IMR-90 (cell line): ENCODE results near the gene TEX14. TPM values are rescaled to one million over a fixed set of nuclear protein-coding genes. Genes with fewer than 3 reads are reported as not detected.

ENCODE experiments used
- ATAC-seq: fragments of 200-7000 bp; cut with Tn5 transposase; 2 replicates; pipeline ENCODE4 v1.9.1; 2020; ENCODE audit warnings: low read depth, mild to moderate bottlenecking, moderate library complexity
- BruUV-seq: library from RNA; stranded (reverse); fragments of 400-500 nt; replicated peaks from 2 replicates; lab custom pipeline; 2021; lab: Mats Ljungman, UMichigan
- CTCF ChIA-PET: fragments of 300-600 bp; formaldehyde crosslinking; extraction: SDS; loops from one replicate; lab custom pipeline; 2021; ENCODE audit warnings: antibody characterized with exemption; lab: Yijun Ruan, JAX
- POLR2A ChIA-PET: fragments of 300-600 bp; sonication (Branson Sonifier 250); formaldehyde crosslinking; loops from one replicate; lab custom pipeline; 2022; ENCODE audit warnings: antibody characterized with exemption; ENCODE audit not compliant: unreplicated experiment; lab: Charles Lee
- DNase-seq: peaks from one replicate; pipeline ENCODE4 v3.0.0; 2013
- H2AFZ ChIP-seq: replicated peaks from 2 replicates; pipeline ENCODE3; 2013; ENCODE audit warnings: low read length, mild to moderate bottlenecking; ENCODE audit not compliant: poor library complexity
- H2AK5ac ChIP-seq: 2 replicates; pipeline ENCODE4 v1.6.1; 2013; ENCODE audit warnings: low read depth, low read length, inconsistent platforms
- H2AK9ac ChIP-seq: replicated peaks from 2 replicates; pipeline ENCODE3; 2013; ENCODE audit warnings: mild to moderate bottlenecking, low read depth, low read length, moderate library complexity; ENCODE audit not compliant: poor library complexity
- H2BK120ac ChIP-seq: 2 replicates; pipeline ENCODE4 v1.6.1; 2013; ENCODE audit warnings: low read depth, low read length, inconsistent platforms
- H2BK15ac ChIP-seq: 3 replicates; pipeline ENCODE4 v1.6.1; 2013; ENCODE audit warnings: low read depth, low read length, inconsistent platforms
- H2BK20ac ChIP-seq: 2 replicates; pipeline ENCODE4 v1.6.1; 2013; ENCODE audit warnings: low read depth, mild to moderate bottlenecking, inconsistent platforms, low read length, moderate library complexity
- H2BK5ac ChIP-seq: 2 replicates; pipeline ENCODE4 v1.6.1; 2013; ENCODE audit warnings: mild to moderate bottlenecking, low read depth, low read length, inconsistent platforms; ENCODE audit not compliant: poor library complexity, severe bottlenecking
- H3K14ac ChIP-seq: replicated peaks from 2 replicates; pipeline ENCODE4 v1.6.1; 2013; ENCODE audit warnings: low read depth, low read length, inconsistent platforms
- H3K18ac ChIP-seq: 2 replicates; pipeline ENCODE4 v1.6.1; 2013; ENCODE audit warnings: low read depth, low read length, control low read depth
- H3K23ac ChIP-seq: 2 replicates; pipeline ENCODE4 v1.6.1; 2013; ENCODE audit warnings: low read depth, low read length, inconsistent platforms
- H3K27ac ChIP-seq: 2 replicates; pipeline ENCODE4 v1.5.1; 2013; ENCODE audit warnings: mild to moderate bottlenecking, control low read depth, low read length; ENCODE audit not compliant: insufficient read depth
- H3K27me3 ChIP-seq: 2 replicates; pipeline ENCODE4 v1.6.1; 2013; ENCODE audit warnings: low read length; ENCODE audit not compliant: control insufficient read depth, insufficient read depth
- H3K36me3 ChIP-seq: 2 replicates; pipeline ENCODE4 v1.6.1; 2013; ENCODE audit warnings: low read length, mixed read lengths; ENCODE audit not compliant: control insufficient read depth, insufficient read depth
- H3K4ac ChIP-seq: 2 replicates; pipeline ENCODE4 v1.6.1; 2013; ENCODE audit warnings: low read depth, low read length, inconsistent platforms
- H3K4me1 ChIP-seq: 2 replicates; pipeline ENCODE4 v1.6.1; 2013; ENCODE audit warnings: low read length, mixed read lengths; ENCODE audit not compliant: control insufficient read depth, insufficient read depth
- H3K4me2 ChIP-seq: 2 replicates; pipeline ENCODE4 v1.6.1; 2013; ENCODE audit warnings: low read depth, mild to moderate bottlenecking, control low read depth, low read length, moderate library complexity
- H3K4me3 ChIP-seq: 2 replicates; pipeline ENCODE4 v1.5.1; 2013; ENCODE audit warnings: low read depth, mild to moderate bottlenecking, control low read depth, low read length, moderate library complexity; ENCODE audit not compliant: insufficient read depth
- H3K56ac ChIP-seq: 2 replicates; pipeline ENCODE4 v1.6.1; 2013; ENCODE audit warnings: low read length, inconsistent platforms; ENCODE audit not compliant: insufficient read depth; ENCODE audit errors: extremely low read depth
- H3K79me1 ChIP-seq, 2 experiments: 2 replicates each; pipeline ENCODE4 v1.6.1; 2013; ENCODE audit warnings: low read length in 2 of 2, inconsistent platforms in 1 of 2, low read depth in 1 of 2
- H3K9ac ChIP-seq: 2 replicates; pipeline ENCODE4 v1.6.1; 2013; ENCODE audit warnings: low read depth, low read length, control low read depth
- H3K9me1 ChIP-seq: 2 replicates; pipeline ENCODE4 v1.6.1; 2013; ENCODE audit warnings: low read length, inconsistent platforms; ENCODE audit not compliant: insufficient read depth
- H3K9me3 ChIP-seq: 2 replicates; pipeline ENCODE4 v1.6.1; 2013; ENCODE audit warnings: low read length; ENCODE audit not compliant: control insufficient read depth, insufficient read depth
- H4K20me1 ChIP-seq: 2 replicates; pipeline ENCODE4 v1.6.1; 2013; ENCODE audit warnings: low read length, inconsistent platforms; ENCODE audit not compliant: insufficient read depth
- H4K5ac ChIP-seq: 2 replicates; pipeline ENCODE4 v1.6.1; 2013; ENCODE audit warnings: mild to moderate bottlenecking, low read depth, low read length, control low read depth
- H4K8ac ChIP-seq, 2 experiments: 2 replicates each; pipeline ENCODE4 v1.6.1; 2013; ENCODE audit warnings: low read depth in 2 of 2, low read length in 2 of 2, control low read depth in 1 of 2, inconsistent platforms in 1 of 2
- H4K91ac ChIP-seq: 2 replicates; pipeline ENCODE4 v1.6.1; 2013; ENCODE audit warnings: low read depth, low read length, inconsistent platforms; ENCODE audit not compliant: insufficient read depth
- BHLHE40 ChIP-seq: fragments of 150-350 bp; IDR thresholded peaks from 2 replicates; pipeline ENCODE4 v1.6.1; 2016; ENCODE audit warnings: mild to moderate bottlenecking, low read depth, low read length
- FOS ChIP-seq: fragments of 150-350 bp; IDR thresholded peaks from 2 replicates; pipeline ENCODE4 v1.6.1; 2016; ENCODE audit warnings: low read depth, low read length
- WGBS, 2 experiments: methylation state at CpG; one replicate each; pipeline versions ENCODE4 v1.1.5 to v1.1.7; 2013; ENCODE audit warnings: missing lambda C conversion rate in 2 of 2; ENCODE audit not compliant: insufficient read length in 1 of 2; ENCODE audit errors: extremely low coverage in 2 of 2; 5-methylcytosine and 5-hydroxymethylcytosine counted together
- dilution Hi-C: fragments of 300-500 bp; cut with HindIII; formaldehyde crosslinking; loops from one replicate; pipeline ENCODE4 v1.14.3; 2018; ENCODE audit warnings: low sequenced_read_pairs; ENCODE audit not compliant: unreplicated experiment
- in situ Hi-C: fragments of 300-500 bp; cut with MboI; formaldehyde crosslinking; loops from 3 replicates; pipeline ENCODE4 v1.14.3; 2019; ENCODE audit warnings: low sequenced_read_pairs, inconsistent platforms, mixed read lengths
- intact Hi-C: fragments of 100-400 bp; cut with micrococcal nuclease; formaldehyde crosslinking; loops from 2 replicates; pipeline ENCODE4 v1.10.0; 2022
- polyA plus RNA-seq, 3 experiments: library from polyadenylated mRNA; depleted of rRNA; stranded (reverse); fragments of >200 nt; gene quantifications; 2 replicates each; pipeline ENCODE4 v1.2.3, GENCODE V29; 2012; ENCODE audit warnings: low replicate concordance in 1 of 3
- total RNA-seq: library from RNA; depleted of rRNA; stranded (reverse); fragments of >200 nt; gene quantifications from 2 replicates; pipeline ENCODE4 v1.2.3, GENCODE V29; 2012

Gene TEX14
- total and polyA plus RNA-seq, 2 of the 4 experiments (the other 2 are of a cell fraction): not detected

DNA sequence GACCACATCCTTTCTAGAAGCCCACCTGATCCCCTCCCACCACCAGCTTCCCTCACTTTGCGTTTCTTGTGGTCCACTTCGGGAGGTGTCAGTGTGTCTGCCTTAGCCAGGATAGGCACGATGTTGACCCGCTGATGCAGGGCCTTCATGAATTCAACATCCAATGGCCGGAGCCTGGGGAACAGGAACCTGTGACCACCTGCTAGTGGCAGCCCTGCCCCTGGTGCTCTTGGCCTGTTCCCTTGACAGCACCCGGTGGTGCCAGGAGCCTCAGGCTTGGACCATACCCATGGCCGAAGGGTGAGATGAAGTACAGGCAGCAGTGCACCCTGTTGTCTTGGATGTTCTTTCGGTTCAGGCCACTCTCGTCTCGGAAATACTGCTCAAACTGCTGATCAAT is 170.2 kb downstream of the TEX14 start:
- peaks cover 21% of the 10 kb centered on the region for H3K9me1 ChIP-seq
- BruUV-seq: no TSS peak
- no peak overlapping the region for H3K56ac ChIP-seq
- DNase-seq: no peak
- no peak overlapping the region for H3K4ac ChIP-seq
- no peak overlapping the region for H3K4me2 ChIP-seq
- peaks cover 22% of the 10 kb centered on the region for H3K4me1 ChIP-seq
- no peak overlapping the region for H3K9ac ChIP-seq
- 100% methylated on average over 4 of the region's 10 CpGs; no CpG with 5 or more reads in 1 of the 2 experiments for WGBS, 2 experiments
- ChIA-PET POLR2A (no interaction called here), CTCF (interaction anchor here (0.7 kb wide), 1 partner anchor 24 kb away, joined by 4 read pairs; no protein-coding TSS in a partner anchor)
- no peak overlapping the region for H3K4me3 ChIP-seq
- H2AK9ac ChIP-seq: peak overlapping the region; percentile 19
- no peaks in the 10 kb centered on the region for H3K9me3 ChIP-seq
- H3K23ac ChIP-seq: no peak overlapping the region
- no peak for ATAC-seq
- H4K91ac ChIP-seq: no peak overlapping the region
- peaks cover 0 to 9% of the 10 kb centered on the region in 2 experiments; a peak in 1 of 4 replicates for H3K79me1 ChIP-seq
- H4K5ac ChIP-seq: no peak overlapping the region
- H2AK5ac ChIP-seq: peak overlapping the region; percentile 20; the same call in 1 of the 2 replicates
- no peak overlapping the region for H3K27ac ChIP-seq
- H4K8ac ChIP-seq: no peak overlapping the region
- no peak overlapping the region for H2BK20ac ChIP-seq
- H3K36me3 ChIP-seq: no peaks in the 10 kb centered on the region
- no peaks in the 10 kb centered on the region for H4K20me1 ChIP-seq
- no peak overlapping the region for H2BK5ac ChIP-seq
- intact Hi-C loops: no loop called here
- TF ChIP-seq BHLHE40: no peak
- TF ChIP-seq FOS: no peak
- H3K27me3 ChIP-seq: no peaks in the 10 kb centered on the region
- H2BK120ac ChIP-seq: no peak overlapping the region
- no peak overlapping the region for H3K18ac ChIP-seq
- dilution Hi-C loops: no loop called here
- no peak overlapping the region for H3K14ac ChIP-seq
- no peak overlapping the region for H2BK15ac ChIP-seq
- no peak overlapping the region for H2AFZ ChIP-seq
- in situ Hi-C loops: loop anchor here (5.0 kb wide), 1 partner anchor 476 kb away; no protein-coding TSS in a partner anchor
